Measurements from ENCODE around the gene SLC36A2. TPM values are rescaled to one million over a fixed set of nuclear protein-coding genes. Genes with fewer than 3 reads are reported as not detected.
A peak's percentile ranks its signal among the peaks of the same experiment; 100 is the strongest.

Gene SLC36A2
- polyA plus RNA-seq, 4 donors = not detected

GRCh38 chr5:151303666-151304065, 43.7 kb downstream of the SLC36A2 start, which contains the start of gene SLC36A3:
Gene SLC36A3, minus strand, starts transcription at chr5:151303766. Its CDS starts 412 bp downstream, at chr5:151303354.
- H3K4me1 ChIP-seq (ENCODE audit: control insufficient read depth in 3 of 3, insufficient read depth in 2 of 3, low read depth in 1 of 3, low read length in 2 of 3) = no peaks in the 10 kb centered on the region
- FAIRE-seq = no peak
- 69 to 73% (median 73%) methylated on average over 2 of the region's 2 CpGs for WGBS, 3 donors

GRCh38 chr5:151298063-151298855, 49.1 kb downstream of the SLC36A2 start:
- Histone ChIP-seq H3K4me3 (ENCODE audit: low read depth in 1 of 3, low read length in 3 of 3) (no peak overlapping the region), H3K9me3 (ENCODE audit: control insufficient read depth in 2 of 2, insufficient read depth in 1 of 2, low read depth in 1 of 2, low read length in 1 of 2) (no peaks in the 10 kb centered on the region), H3K27ac (ENCODE audit: low read depth in 1 of 3, low read length in 2 of 3) (no peak overlapping the region), H3K36me3 (ENCODE audit: control insufficient read depth in 3 of 3, insufficient read depth in 2 of 3, low read depth in 1 of 3, low read length in 3 of 3) (no peaks in the 10 kb centered on the region), H3K27me3 (ENCODE audit: control insufficient read depth in 3 of 3, insufficient read depth in 3 of 3, low read length in 3 of 3) (peaks cover 0 to 11% (median 2%) of the 10 kb centered on the region in 3 donors), H3K4me1 (ENCODE audit: control insufficient read depth in 3 of 3, insufficient read depth in 2 of 3, low read depth in 1 of 3, low read length in 2 of 3) (no peaks in the 10 kb centered on the region)
- DNase-seq (peak; percentile 47 to 60), FAIRE-seq (no peak)
- 29 to 78% (median 57%) methylated on average over 6 of the region's 6 CpGs for WGBS, 3 donors

More at GRCh38 chr5:151303666-151304065, 43.7 kb downstream of the SLC36A2 start, which contains the start of gene SLC36A3:
- H3K4me3 ChIP-seq (ENCODE audit: low read depth in 1 of 3, low read length in 3 of 3) = no peak within 1 kb of the TSS
- no peaks in the 10 kb centered on the region for H3K36me3 ChIP-seq (ENCODE audit: control insufficient read depth in 3 of 3, insufficient read depth in 2 of 3, low read depth in 1 of 3, low read length in 3 of 3)
- no peaks in the 10 kb centered on the region for H3K9me3 ChIP-seq (ENCODE audit: control insufficient read depth in 2 of 2, insufficient read depth in 1 of 2, low read depth in 1 of 2, low read length in 1 of 2)
- no peak for DNase-seq
- H3K27ac ChIP-seq (ENCODE audit: low read depth in 1 of 3, low read length in 2 of 3) = no peak within 1 kb of the TSS
- peaks cover 0 to 17% (median 0%) of the 10 kb centered on the region in 3 donors for H3K27me3 ChIP-seq (ENCODE audit: control insufficient read depth in 3 of 3, insufficient read depth in 3 of 3, low read length in 3 of 3)

DNA sequence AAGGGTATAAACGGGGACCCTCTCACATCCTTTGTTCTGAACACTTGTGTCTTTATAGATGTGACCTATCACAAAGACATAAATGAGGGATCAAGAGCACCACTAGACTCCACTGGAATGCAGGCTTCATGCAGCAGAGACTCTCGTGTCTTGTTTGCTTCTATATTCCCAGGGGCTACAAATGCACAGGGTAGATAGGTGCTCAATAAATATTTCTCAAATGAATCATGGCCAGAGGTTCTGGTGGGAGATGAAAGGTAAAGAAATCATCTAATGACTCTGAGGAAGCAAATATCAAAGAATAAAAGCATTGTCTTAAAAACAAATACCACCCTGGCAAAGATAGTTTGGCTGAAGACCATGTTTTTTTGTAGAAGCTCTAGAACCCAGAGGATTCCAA, 50.4 kb downstream of the SLC36A2 start:
- WGBS, 3 donors = 54 to 68% (median 60%) methylated on average over 2 of the region's 2 CpGs
- H3K9me3 ChIP-seq (ENCODE audit: control insufficient read depth in 2 of 2, insufficient read depth in 1 of 2, low read depth in 1 of 2, low read length in 1 of 2) = no peaks in the 10 kb centered on the region
- H3K27ac ChIP-seq (ENCODE audit: low read depth in 1 of 3, low read length in 2 of 3) = no peak overlapping the region
- peaks cover 0 to 7% (median 2%) of the 10 kb centered on the region in 3 donors for H3K27me3 ChIP-seq (ENCODE audit: control insufficient read depth in 3 of 3, insufficient read depth in 3 of 3, low read length in 3 of 3)
- no peaks in the 10 kb centered on the region for H3K4me1 ChIP-seq (ENCODE audit: control insufficient read depth in 3 of 3, insufficient read depth in 2 of 3, low read depth in 1 of 3, low read length in 2 of 3)
- no peaks in the 10 kb centered on the region for H3K36me3 ChIP-seq (ENCODE audit: control insufficient read depth in 3 of 3, insufficient read depth in 2 of 3, low read depth in 1 of 3, low read length in 3 of 3)
- no peak overlapping the region for H3K4me3 ChIP-seq (ENCODE audit: low read depth in 1 of 3, low read length in 3 of 3)
- FAIRE-seq = no peak
- no peak for DNase-seq

DNA sequence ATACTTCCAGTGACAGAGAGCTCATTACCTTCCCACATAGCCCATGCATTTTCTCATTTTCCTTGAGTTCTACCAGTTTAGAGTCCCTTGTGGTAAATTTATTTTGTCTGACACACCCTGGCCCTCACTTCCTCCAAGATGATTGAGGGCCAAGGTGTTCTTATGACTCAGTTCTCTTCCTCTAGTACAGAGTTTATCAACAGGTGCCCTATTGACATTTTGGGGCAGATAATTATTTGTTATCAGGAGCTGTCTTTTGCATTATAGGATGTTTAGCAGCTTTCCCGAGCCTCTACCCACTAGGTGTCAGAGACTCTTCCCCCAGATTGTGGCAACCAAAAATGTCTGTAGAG, 50.9 kb downstream of the SLC36A2 start:
- FAIRE-seq = no peak
- 21 to 63% (median 41%) methylated on average over 1 of the region's 1 CpG for WGBS, 3 donors
- no peak overlapping the region for H3K4me3 ChIP-seq (ENCODE audit: low read depth in 1 of 3, low read length in 3 of 3)
- DNase-seq = no peak
- H3K9me3 ChIP-seq (ENCODE audit: control insufficient read depth in 2 of 2, insufficient read depth in 1 of 2, low read depth in 1 of 2, low read length in 1 of 2) = no peaks in the 10 kb centered on the region
- H3K27me3 ChIP-seq (ENCODE audit: control insufficient read depth in 3 of 3, insufficient read depth in 3 of 3, low read length in 3 of 3) = peaks cover 0 to 7% (median 2%) of the 10 kb centered on the region in 3 donors
- H3K27ac ChIP-seq (ENCODE audit: low read depth in 1 of 3, low read length in 2 of 3) = no peak overlapping the region
- no peaks in the 10 kb centered on the region for H3K36me3 ChIP-seq (ENCODE audit: control insufficient read depth in 3 of 3, insufficient read depth in 2 of 3, low read depth in 1 of 3, low read length in 3 of 3)
- H3K4me1 ChIP-seq (ENCODE audit: control insufficient read depth in 3 of 3, insufficient read depth in 2 of 3, low read depth in 1 of 3, low read length in 2 of 3) = no peaks in the 10 kb centered on the region

- H3K4me1 ChIP-seq (ENCODE audit: control insufficient read depth in 3 of 3, insufficient read depth in 2 of 3, low read depth in 1 of 3, low read length in 2 of 3) = no peaks in the 10 kb centered on the region
- 55 to 66% (median 64%) methylated on average over 6 to 7 of the region's 7 CpGs for WGBS, 3 donors
- H3K27me3 ChIP-seq (ENCODE audit: control insufficient read depth in 3 of 3, insufficient read depth in 3 of 3, low read length in 3 of 3) = peaks cover 0 to 4% (median 2%) of the 10 kb centered on the region in 3 donors
- FAIRE-seq (no peak), DNase-seq (no peak)
- H3K27ac ChIP-seq (ENCODE audit: low read depth in 1 of 3, low read length in 2 of 3) = no peak overlapping the region
- no peaks in the 10 kb centered on the region for H3K36me3 ChIP-seq (ENCODE audit: control insufficient read depth in 3 of 3, insufficient read depth in 2 of 3, low read depth in 1 of 3, low read length in 3 of 3)
- no peaks in the 10 kb centered on the region for H3K9me3 ChIP-seq (ENCODE audit: control insufficient read depth in 2 of 2, insufficient read depth in 1 of 2, low read depth in 1 of 2, low read length in 1 of 2)
- H3K4me3 ChIP-seq (ENCODE audit: low read depth in 1 of 3, low read length in 3 of 3) = no peak overlapping the region
These were observed 51.4 kb downstream of the SLC36A2 start for GRCh38 chr5:151295791-151296477.

- Histone ChIP-seq H3K36me3 (ENCODE audit: control insufficient read depth in 3 of 3, insufficient read depth in 2 of 3, low read depth in 1 of 3, low read length in 3 of 3) (no peaks in the 10 kb centered on the region), H3K27ac (ENCODE audit: low read depth in 1 of 3, low read length in 2 of 3) (no peak overlapping the region), H3K9me3 (ENCODE audit: control insufficient read depth in 2 of 2, insufficient read depth in 1 of 2, low read depth in 1 of 2, low read length in 1 of 2) (no peaks in the 10 kb centered on the region), H3K4me1 (ENCODE audit: control insufficient read depth in 3 of 3, insufficient read depth in 2 of 3, low read depth in 1 of 3, low read length in 2 of 3) (no peaks in the 10 kb centered on the region), H3K4me3 (ENCODE audit: low read depth in 1 of 3, low read length in 3 of 3) (no peak overlapping the region), H3K27me3 (ENCODE audit: control insufficient read depth in 3 of 3, insufficient read depth in 3 of 3, low read length in 3 of 3) (peaks cover 0 to 4% (median 2%) of the 10 kb centered on the region in 3 donors)
- 61 to 84% (median 65%) methylated on average over 5 of the region's 5 CpGs for WGBS, 3 donors
- FAIRE-seq (no peak), DNase-seq (no peak)
These were observed 52.2 kb downstream of the SLC36A2 start for GRCh38 chr5:151295138-151295537.

GRCh38 chr5:151293624-151294023, 53.7 kb downstream of the SLC36A2 start:
- Histone ChIP-seq H3K4me1 (ENCODE audit: control insufficient read depth in 3 of 3, insufficient read depth in 2 of 3, low read depth in 1 of 3, low read length in 2 of 3) (no peaks in the 10 kb centered on the region), H3K36me3 (ENCODE audit: control insufficient read depth in 3 of 3, insufficient read depth in 2 of 3, low read depth in 1 of 3, low read length in 3 of 3) (no peaks in the 10 kb centered on the region), H3K27me3 (ENCODE audit: control insufficient read depth in 3 of 3, insufficient read depth in 3 of 3, low read length in 3 of 3) (peaks cover 0 to 2% (median 0%) of the 10 kb centered on the region in 3 donors), H3K9me3 (ENCODE audit: control insufficient read depth in 2 of 2, insufficient read depth in 1 of 2, low read depth in 1 of 2, low read length in 1 of 2) (no peaks in the 10 kb centered on the region), H3K27ac (ENCODE audit: low read depth in 1 of 3, low read length in 2 of 3) (no peak overlapping the region), H3K4me3 (ENCODE audit: low read depth in 1 of 3, low read length in 3 of 3) (no peak overlapping the region)
- 48 to 56% (median 51%) methylated on average over 4 of the region's 4 CpGs for whole genome bisulfite sequencing, 3 donors
- DNase-seq (no peak), FAIRE-seq (no peak)

DNA sequence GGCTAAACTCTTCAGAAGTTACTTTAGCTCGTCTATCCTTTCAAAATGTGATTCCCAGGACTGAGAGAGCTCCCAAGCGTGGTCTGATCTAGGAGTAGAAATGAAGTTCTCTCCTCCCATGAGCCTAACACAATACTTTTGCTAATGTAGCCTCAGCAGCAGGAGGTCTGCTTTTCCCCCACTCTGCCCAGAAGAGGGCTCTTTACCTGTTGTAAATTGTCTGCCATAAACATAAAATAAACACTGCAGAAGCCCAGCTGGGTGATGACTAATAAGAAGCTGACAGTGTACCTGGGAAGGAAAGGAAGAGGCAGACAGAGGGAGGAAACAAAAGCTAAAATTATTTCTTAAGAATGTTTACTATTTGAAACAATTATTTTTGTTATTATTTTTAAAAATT, 59.2 kb downstream of the SLC36A2 start:
- FAIRE-seq (no peak), DNase-seq (peak; percentile 31 to 52)
- Histone ChIP-seq H3K4me1 (ENCODE audit: control insufficient read depth in 3 of 3, insufficient read depth in 2 of 3, low read depth in 1 of 3, low read length in 2 of 3) (no peaks in the 10 kb centered on the region), H3K36me3 (ENCODE audit: control insufficient read depth in 3 of 3, insufficient read depth in 2 of 3, low read depth in 1 of 3, low read length in 3 of 3) (no peaks in the 10 kb centered on the region), H3K4me3 (ENCODE audit: low read depth in 1 of 3, low read length in 3 of 3) (no peak overlapping the region), H3K27me3 (ENCODE audit: control insufficient read depth in 3 of 3, insufficient read depth in 3 of 3, low read length in 3 of 3) (peaks cover 0 to 2% (median 0%) of the 10 kb centered on the region in 3 donors), H3K27ac (ENCODE audit: low read depth in 1 of 3, low read length in 2 of 3) (no peak overlapping the region), H3K9me3 (ENCODE audit: control insufficient read depth in 2 of 2, insufficient read depth in 1 of 2, low read depth in 1 of 2, low read length in 1 of 2) (no peaks in the 10 kb centered on the region)
- WGBS, 3 donors = 44 to 55% (median 53%) methylated on average over 2 of the region's 2 CpGs

Measured in small intestine (tissue), 7 donors.